Erythroblast (primary cell): ENCODE results near the gene EPHA2.

Experiments
- GATA1 ChIP-seq: IDR thresholded peaks from 2 replicates; pipeline ENCODE4 v1.6.1; 2011; ENCODE audit warnings: low read depth, mild to moderate bottlenecking, control low read depth, low read length, moderate library complexity
- POLR2A ChIP-seq: IDR thresholded peaks from 2 replicates; pipeline ENCODE4 v1.6.1; 2011; ENCODE audit warnings: mild to moderate bottlenecking, low read length

- TF ChIP-seq POLR2A (no peak), GATA1 (no peak)
Observed at GRCh38 chr1:16122916-16123315, 33.0 kb downstream of the EPHA2 start.
